Naive thymus-derived CD8-positive, alpha-beta T cell (primary cell): Measurements from ENCODE around the gene LIMK2. TPM values are rescaled to one million over a fixed set of nuclear protein-coding genes. Genes with fewer than 3 reads are reported as not detected.

ENCODE experiments used
- ATAC-seq, 2 donors: fragments of 150-1000 bp; cut with Tn5 transposase in 1 of 2; sonication (Bioruptor Pico), chemical (Tn5 transposase) in 1 of 2; 1 replicate in 1 of 2; 2 replicates in 1 of 2; pipeline ENCODE4 v1.10.0; 2021; ENCODE audit warnings: mild to moderate bottlenecking in 2 of 2, moderate library complexity in 2 of 2
- POLR2A ChIA-PET: fragments of 350-600 bp; sonication (Branson Sonifier 250); formaldehyde crosslinking; loops from one replicate; lab custom pipeline; 2021; ENCODE audit warnings: antibody characterized with exemption; lab: Charles Lee
- DNase-seq, 10 donors: peaks; one replicate each; pipeline versions ENCODE4 v3.0.0 to v3.0.0-alpha.2; 2020 to 2022
- H3K27ac Mint-ChIP-seq, 10 donors: one replicate each; pipeline ENCODE4 v1.8.0; 2020 to 2022; ENCODE audit warnings: mild to moderate bottlenecking in 10 of 10, mixed read lengths in 10 of 10, moderate library complexity in 4 of 10, inconsistent platforms in 1 of 10
- H3K27me3 Mint-ChIP-seq, 5 donors: one replicate each; pipeline ENCODE4 v1.8.0; 2021 to 2022; ENCODE audit warnings: mixed read lengths in 5 of 5
- H3K36me3 Mint-ChIP-seq, 3 donors: one replicate each; pipeline ENCODE4 v1.8.0; 2020 to 2022; ENCODE audit warnings: mixed read lengths in 3 of 3, mild to moderate bottlenecking in 2 of 3, inconsistent platforms in 1 of 3
- H3K4me1 Mint-ChIP-seq, 4 donors: one replicate each; pipeline ENCODE4 v1.8.0; 2021 to 2022; ENCODE audit warnings: mixed read lengths in 4 of 4
- H3K4me3 Mint-ChIP-seq, 10 donors: one replicate each; pipeline ENCODE4 v1.8.0; 2020 to 2022; ENCODE audit warnings: mild to moderate bottlenecking in 10 of 10, mixed read lengths in 10 of 10, moderate library complexity in 6 of 10, inconsistent platforms in 1 of 10
- H3K9me3 Mint-ChIP-seq, 9 donors: one replicate each; pipeline ENCODE4 v1.8.0; 2020 to 2022; ENCODE audit warnings: mixed read lengths in 9 of 9, mild to moderate bottlenecking in 3 of 9, inconsistent platforms in 1 of 9, moderate library complexity in 1 of 9
- polyA plus RNA-seq, 3 donors: library from polyadenylated mRNA; unstranded; fragments of 300-500 nt; fragmentation: Illumina TruSeq; gene quantifications; one replicate each; pipeline ENCODE4 v1.2.3, GENCODE V29; 2021
- total RNA-seq, 8 experiments: library from RNA in 2 of 8; stranded (reverse) in 2 of 8; gene quantifications; one replicate each; pipeline ENCODE4 v1.2.3 and lab custom pipeline; 2021 to 2026

LIMK2 gene
- total and polyA plus RNA-seq, 5 experiments from 2014 or later, result 7.4 to 26.5 (median 20.7) TPM

GRCh38 chr22:31287818-31288495 lies 75.9 kb downstream of the LIMK2 start:
- peaks cover 0 to 5% (median 0%) of the 10 kb centered on the region in 5 donors for H3K27me3 Mint-ChIP-seq
- H3K27ac Mint-ChIP-seq, result peak overlapping the region; percentile 99 to 100 (median 100)
- peaks cover 0 to 2% (median 0%) of the 10 kb centered on the region in 9 donors for H3K9me3 Mint-ChIP-seq
- peaks cover 42 to 90% (median 71%) of the 10 kb centered on the region in 3 donors for H3K36me3 Mint-ChIP-seq
- POLR2A ChIA-PET, result interaction anchor here (1.1 to 16.8 kb wide), 6 partner anchors 10 to 76 kb away, joined by 4 to 1498 read pairs (median 224); partner anchors contain the start of genes LIMK2 and PATZ1
- peak in 1 of 10 donors; percentile 21 for DNase-seq
- H3K4me1 Mint-ChIP-seq, result peaks cover 34 to 83% (median 74%) of the 10 kb centered on the region in 4 donors
- ATAC-seq, result no peak
- H3K4me3 Mint-ChIP-seq, result peak overlapping the region; percentile 92 to 100 (median 98)

DNA sequence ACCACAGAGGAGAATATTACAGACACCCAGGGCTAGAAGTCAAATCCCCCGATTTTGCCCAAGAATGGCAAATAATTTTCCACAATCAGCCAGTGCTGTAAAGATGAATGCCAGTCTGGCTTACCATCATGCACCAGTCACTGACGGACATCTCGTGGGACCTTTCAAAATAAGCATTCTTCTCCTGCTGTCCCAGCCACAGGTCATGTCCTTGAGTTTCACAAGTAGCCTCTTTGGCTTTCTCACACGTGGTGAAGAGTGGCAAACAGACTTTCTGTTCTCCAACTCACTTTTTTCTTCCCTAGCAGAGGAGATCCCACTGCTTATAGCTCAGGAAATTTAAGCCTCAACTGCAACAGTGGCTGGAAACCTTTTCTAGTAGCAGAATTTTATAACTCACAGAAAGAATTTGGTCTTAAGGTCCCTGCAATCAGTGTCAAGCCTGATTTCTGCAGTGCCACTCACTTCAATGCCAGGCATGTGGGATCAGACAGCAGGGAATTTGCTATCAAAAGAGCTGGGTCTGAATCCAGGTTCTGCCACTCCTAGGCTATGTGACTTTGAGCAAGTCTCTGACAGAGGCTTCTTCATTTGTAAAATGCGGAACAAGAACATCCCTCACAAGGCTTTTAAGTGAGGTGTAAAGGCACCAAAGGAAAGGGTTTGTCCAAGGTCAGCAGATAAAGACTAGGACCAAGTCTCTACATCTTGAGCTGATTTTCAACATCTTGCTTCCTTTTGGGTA lies 76.6 kb downstream of the LIMK2 start:
- peaks cover 0 to 2% (median 0%) of the 10 kb centered on the region in 9 donors for H3K9me3 Mint-ChIP-seq
- H3K27ac Mint-ChIP-seq, result peak overlapping the region; percentile 99 to 100 (median 100)
- ATAC-seq, result no peak
- peak in 2 of 10 donors; percentile 17 to 53 for DNase-seq
- H3K27me3 Mint-ChIP-seq, result peaks cover 0 to 5% (median 0%) of the 10 kb centered on the region in 5 donors
- POLR2A ChIA-PET, result interaction anchor here (0.5 to 16.8 kb wide), 14 partner anchors 10 to 865 kb away, joined by 3 to 1498 read pairs (median 12); partner anchors contain the start of genes DRG1, LIMK2 and PATZ1
- H3K4me1 Mint-ChIP-seq, result peaks cover 34 to 83% (median 72%) of the 10 kb centered on the region in 4 donors
- peaks cover 36 to 83% (median 64%) of the 10 kb centered on the region in 3 donors for H3K36me3 Mint-ChIP-seq
- peak overlapping the region; percentile 92 to 100 (median 98) for H3K4me3 Mint-ChIP-seq

- H3K27ac Mint-ChIP-seq, result peak overlapping the region; percentile 99 to 100 (median 100)
Observed at GRCh38 chr22:31289344-31289743, 77.2 kb downstream of the LIMK2 start.

DNA sequence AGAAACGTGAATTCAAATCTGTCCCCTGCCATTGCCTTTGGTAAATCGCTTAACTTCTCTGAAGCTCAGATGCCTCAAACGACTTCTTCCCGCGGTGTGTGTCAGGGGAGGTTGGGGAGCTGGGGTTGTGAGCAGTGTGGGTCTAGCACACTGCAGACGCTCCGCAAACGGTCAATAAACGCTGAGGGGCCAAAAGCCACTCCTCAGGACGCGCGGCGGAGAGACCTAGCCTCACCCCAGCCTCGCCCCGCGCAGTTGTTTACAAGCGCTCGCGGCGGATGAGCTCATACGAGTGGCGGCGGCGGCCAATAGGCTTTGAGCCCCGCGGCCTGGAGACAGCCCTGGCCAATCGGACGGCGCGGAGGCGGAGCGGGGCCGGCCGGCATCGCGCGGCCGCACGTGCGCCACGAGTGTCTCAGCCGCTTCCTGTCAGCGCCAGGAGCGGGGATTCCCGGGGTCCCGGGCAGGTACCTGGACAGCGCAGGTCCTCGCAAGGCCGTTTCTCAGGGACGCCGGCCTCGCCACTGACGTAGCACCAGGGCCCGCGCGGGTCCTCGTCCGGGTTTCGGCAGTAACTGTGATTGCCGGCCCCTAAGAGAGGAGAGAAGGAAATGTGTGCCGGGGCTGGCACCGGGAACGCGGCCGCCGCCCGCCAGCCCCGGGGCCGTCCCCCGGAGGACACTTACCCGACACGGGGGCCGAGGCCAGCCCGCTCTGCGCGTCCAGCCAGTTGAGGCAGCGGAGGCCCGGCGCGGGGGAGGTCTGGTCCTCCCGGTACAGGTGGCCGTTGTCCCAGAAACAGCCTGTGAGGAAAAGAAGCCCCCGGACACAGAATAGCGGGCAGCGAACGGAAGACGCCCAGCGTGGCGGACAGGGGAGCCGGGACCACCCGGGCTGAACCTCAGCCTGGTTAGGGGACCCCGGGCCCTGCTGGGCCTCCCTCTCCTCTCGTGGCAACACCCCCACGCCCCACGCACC lies 78.7 kb downstream of the LIMK2 start:
- peak overlapping the region; percentile 92 to 100 (median 98) for H3K4me3 Mint-ChIP-seq
- H3K27me3 Mint-ChIP-seq, result peaks cover 0 to 5% (median 0%) of the 10 kb centered on the region in 5 donors
- H3K36me3 Mint-ChIP-seq, result peaks cover 29 to 62% (median 55%) of the 10 kb centered on the region in 3 donors
- ATAC-seq (peak; percentile 68 to 72), DNase-seq (peak; percentile 93 to 97 (median 96))
- POLR2A ChIA-PET, result interaction anchor here (0.7 to 16.8 kb wide), 36 partner anchors 8 to 867 kb away, joined by 3 to 1498 read pairs (median 5); partner anchors contain the start of genes DRG1, LIMK2, MORC2 and PATZ1
- peak overlapping the region; percentile 99 to 100 (median 100) for H3K27ac Mint-ChIP-seq
- H3K9me3 Mint-ChIP-seq, result peaks cover 0 to 2% (median 0%) of the 10 kb centered on the region in 9 donors
- peaks cover 31 to 78% (median 66%) of the 10 kb centered on the region in 4 donors for H3K4me1 Mint-ChIP-seq

More at GRCh38 chr22:31289344-31289743, 77.2 kb downstream of the LIMK2 start:
- ATAC-seq (no peak), DNase-seq (no peak)
- Mint-ChIP-seq H3K4me1 (peaks cover 33 to 82% (median 71%) of the 10 kb centered on the region in 4 donors), H3K27me3 (peaks cover 0 to 5% (median 0%) of the 10 kb centered on the region in 5 donors), H3K36me3 (peaks cover 36 to 76% (median 62%) of the 10 kb centered on the region in 3 donors), H3K9me3 (peaks cover 0 to 2% (median 0%) of the 10 kb centered on the region in 9 donors), H3K4me3 (peak overlapping the region; percentile 92 to 100 (median 98))
- POLR2A ChIA-PET, result interaction anchor here (0.6 to 16.8 kb wide), 19 partner anchors 9 to 866 kb away, joined by 3 to 1498 read pairs (median 6); partner anchors contain the start of genes DRG1, LIMK2, MORC2 and PATZ1

DNA sequence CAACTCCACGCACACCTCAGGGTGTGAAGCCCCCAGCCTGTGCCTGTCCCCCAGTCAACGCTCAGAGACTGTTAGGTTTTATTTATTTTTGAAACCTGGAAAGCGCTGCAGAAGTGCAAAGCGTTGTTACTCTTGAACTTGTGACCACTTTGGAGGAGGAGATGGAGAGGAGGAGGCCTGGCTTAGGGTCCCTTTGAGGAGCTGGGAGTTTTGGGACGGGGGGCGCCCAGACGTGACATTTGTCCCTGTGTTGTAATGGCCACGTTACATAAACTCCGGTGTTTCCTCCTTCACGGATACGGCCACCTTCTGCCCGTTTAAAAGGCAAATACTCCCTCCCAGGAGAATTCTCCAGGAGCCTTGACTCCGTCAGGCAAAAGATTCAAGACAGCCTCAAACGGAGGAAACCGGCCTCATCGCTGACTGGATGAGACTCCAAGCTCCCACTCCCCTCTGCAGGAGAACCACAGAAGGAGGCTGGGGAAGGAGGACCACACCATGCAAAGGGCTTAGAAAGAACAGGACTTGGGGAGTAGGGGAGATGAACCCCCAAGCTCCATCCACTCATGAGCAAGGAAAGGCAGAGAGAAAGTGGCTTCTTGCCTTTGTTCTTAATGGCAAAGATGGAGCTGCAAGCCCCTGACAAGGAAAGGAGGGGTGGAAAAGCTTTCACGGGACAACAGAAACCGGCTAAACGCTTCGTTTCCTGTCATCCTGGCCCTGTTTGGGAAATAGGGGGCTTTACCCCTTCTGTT lies 79.6 kb downstream of the LIMK2 start:
- peaks cover 22 to 53% (median 46%) of the 10 kb centered on the region in 3 donors for H3K36me3 Mint-ChIP-seq
- ATAC-seq (no peak), DNase-seq (peak in 4 of 10 donors; percentile 32 to 60 (median 44))
- H3K9me3 Mint-ChIP-seq, result peaks cover 0 to 2% (median 0%) of the 10 kb centered on the region in 9 donors
- peak overlapping the region; percentile 97 to 100 (median 99) for H3K27ac Mint-ChIP-seq
- peaks cover 0 to 5% (median 0%) of the 10 kb centered on the region in 5 donors for H3K27me3 Mint-ChIP-seq
- POLR2A ChIA-PET, result interaction anchor here (0.7 to 16.8 kb wide), 26 partner anchors 16 to 656 kb away, joined by 3 to 1498 read pairs (median 6); partner anchors contain the start of genes DRG1, LIMK2, MORC2 and PATZ1
- H3K4me3 Mint-ChIP-seq, result peak overlapping the region; percentile 92 to 100 (median 98)
- H3K4me1 Mint-ChIP-seq, result peaks cover 29 to 78% (median 67%) of the 10 kb centered on the region in 4 donors

- Mint-ChIP-seq H3K27ac (peak within 1 kb of the TSS; percentile 97 to 100 (median 99)), H3K4me1 (peaks cover 33 to 78% (median 68%) of the 10 kb centered on the region in 4 donors), H3K27me3 (peaks cover 0 to 5% (median 0%) of the 10 kb centered on the region in 5 donors), H3K36me3 (peaks cover 22 to 46% (median 45%) of the 10 kb centered on the region in 3 donors), H3K4me3 (peak within 1 kb of the TSS; percentile 92 to 100 (median 98)), H3K9me3 (peaks cover 0 to 2% (median 0%) of the 10 kb centered on the region in 9 donors)
- ATAC-seq (peak; percentile 48 to 55), DNase-seq (peak; percentile 66 to 94 (median 88))
- POLR2A ChIA-PET, result interaction anchor here (0.7 to 16.8 kb wide), 33 partner anchors 16 to 986 kb away, joined by 3 to 1498 read pairs (median 6); partner anchors contain the start of genes DRG1, LIMK2, MORC2 and PATZ1
Observed at GRCh38 chr22:31292236-31292989, 80.3 kb downstream of the LIMK2 start, which contains the start of gene PIK3IP1. PIK3IP1 (minus strand) TSS chr22:31292488; CDS start chr22:31292344, 144 bp downstream.

- no peak for ATAC-seq
- peaks cover 31 to 77% (median 60%) of the 10 kb centered on the region in 4 donors for H3K4me1 Mint-ChIP-seq
- H3K4me3 Mint-ChIP-seq, result peak overlapping the region; percentile 51 to 96 (median 84)
- H3K9me3 Mint-ChIP-seq, result peaks cover 0 to 2% (median 0%) of the 10 kb centered on the region in 9 donors
- peak overlapping the region; percentile 36 to 99 (median 87) for H3K27ac Mint-ChIP-seq
- peak in 1 of 10 donors; percentile 27 for DNase-seq
- peaks cover 14 to 27% (median 21%) of the 10 kb centered on the region in 3 donors for H3K36me3 Mint-ChIP-seq
- POLR2A ChIA-PET, result interaction anchor here (0.9 to 16.8 kb wide), 4 partner anchors 14 to 46 kb away, joined by 3 to 1498 read pairs (median 380); partner anchors contain the start of gene PATZ1
- peaks cover 0 to 5% (median 0%) of the 10 kb centered on the region in 5 donors for H3K27me3 Mint-ChIP-seq
Observed at GRCh38 chr22:31295360-31295759, 83.3 kb downstream of the LIMK2 start.

DNA sequence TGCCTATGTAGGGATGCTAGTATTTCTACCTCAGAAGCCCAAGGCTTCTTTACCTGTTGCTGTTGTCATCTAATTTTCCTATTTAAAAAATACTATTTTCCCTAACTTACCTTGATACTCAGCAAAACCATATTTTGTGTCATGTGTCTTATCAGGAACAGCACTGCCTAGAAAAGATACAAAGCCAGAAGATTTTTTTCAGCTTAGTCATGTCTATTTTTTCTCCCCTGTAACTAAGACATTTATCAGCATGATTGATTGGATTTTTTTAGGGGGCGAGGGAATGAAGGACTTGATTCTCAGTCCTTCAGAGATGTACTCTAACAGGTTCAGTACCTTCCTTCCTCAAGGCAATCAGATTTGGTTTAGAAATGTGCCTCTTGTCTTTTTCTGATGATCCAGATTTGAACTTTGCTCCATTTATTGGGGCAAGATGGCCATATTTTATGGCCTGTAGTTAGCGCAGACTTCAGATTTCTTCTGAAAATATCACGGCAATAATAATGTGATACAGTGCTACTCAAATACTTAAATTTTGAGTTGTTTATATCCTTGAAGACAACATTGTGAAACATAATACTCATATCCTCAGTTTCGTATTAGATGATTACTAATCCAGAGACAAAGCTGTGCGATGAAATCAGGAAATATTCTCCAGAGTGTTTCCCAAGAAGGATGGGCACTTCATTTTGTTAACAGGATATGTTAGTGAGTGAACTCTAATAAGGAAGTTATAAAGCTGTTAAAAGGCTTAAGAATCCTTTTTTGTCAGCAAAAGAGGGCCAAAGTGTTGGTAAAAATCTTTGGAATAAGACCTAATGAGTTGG lies 83.9 kb downstream of the LIMK2 start:
- Mint-ChIP-seq H3K4me1 (peaks cover 31 to 78% (median 65%) of the 10 kb centered on the region in 4 donors), H3K27ac (peak overlapping the region; percentile 36 to 99 (median 90)), H3K9me3 (peaks cover 0 to 2% (median 0%) of the 10 kb centered on the region in 9 donors), H3K27me3 (peaks cover 0 to 3% (median 0%) of the 10 kb centered on the region in 5 donors), H3K36me3 (peaks cover 12 to 20% (median 17%) of the 10 kb centered on the region in 3 donors), H3K4me3 (peak overlapping the region; percentile 51 to 96 (median 84))
- POLR2A ChIA-PET, result interaction anchor here (0.6 to 16.8 kb wide), 8 partner anchors 13 to 979 kb away, joined by 3 to 1498 read pairs (median 3); partner anchors contain the start of genes LIMK2, PATZ1 and RNF185
- no peak for ATAC-seq
- no peak for DNase-seq

DNA sequence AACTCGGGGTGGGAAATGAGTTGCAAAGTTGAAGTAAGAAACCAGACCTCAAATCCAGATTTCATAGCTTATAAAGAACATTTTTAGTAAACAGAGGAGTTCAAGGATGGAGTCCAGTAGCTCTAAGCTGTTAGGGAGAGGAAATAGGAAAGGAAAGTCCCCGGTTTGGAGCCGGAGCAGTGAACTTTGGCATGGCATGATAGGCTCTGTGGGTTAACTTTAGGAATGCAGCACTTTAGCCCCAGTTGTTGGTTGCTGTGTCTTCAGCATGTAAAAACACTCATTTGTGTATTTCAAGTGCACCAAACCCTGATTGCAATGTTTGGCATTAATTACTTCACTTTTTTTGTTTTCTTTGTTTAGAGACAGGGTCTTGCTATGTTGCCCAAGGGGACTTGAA lies 88.8 kb downstream of the LIMK2 start:
- H3K4me3 Mint-ChIP-seq, result peak overlapping the region in 1 of 10 donors; percentile 9
- ATAC-seq (no peak), DNase-seq (no peak)
- H3K36me3 Mint-ChIP-seq, result peaks cover 5 to 28% (median 7%) of the 10 kb centered on the region in 3 donors
- peaks cover 27 to 64% (median 61%) of the 10 kb centered on the region in 4 donors for H3K4me1 Mint-ChIP-seq
- POLR2A ChIA-PET, result interaction anchor here (14.2 to 19.6 kb wide), 3 partner anchors 5 to 25 kb away, joined by 407 to 1498 read pairs (median 407); partner anchors contain the start of gene PIK3IP1
- H3K27ac Mint-ChIP-seq, result peak overlapping the region in 1 of 10 donors; percentile 24
- H3K9me3 Mint-ChIP-seq, result no peaks in the 10 kb centered on the region
- H3K27me3 Mint-ChIP-seq, result no peaks in the 10 kb centered on the region
